Glutamatergic neuron (in vitro differentiated cells): ENCODE measurements around the gene SPAG17. TPM values are rescaled to one million over a fixed set of nuclear protein-coding genes. Genes with fewer than 3 reads are reported as not detected.

Experiments used
- DNase-seq: peaks from one replicate; pipeline ENCODE4 v3.0.0; 2022
- H3K27ac Mint-ChIP-seq: one replicate; pipeline ENCODE4 v1.8.0; 2020; ENCODE audit warnings: mild to moderate bottlenecking, mixed read lengths, inconsistent platforms; ENCODE audit not compliant: unreplicated experiment
- H3K27me3 Mint-ChIP-seq: one replicate; pipeline ENCODE4 v1.8.0; 2020; ENCODE audit warnings: mild to moderate bottlenecking, moderate library complexity, mixed read lengths, inconsistent platforms; ENCODE audit not compliant: unreplicated experiment
- H3K36me3 Mint-ChIP-seq: one replicate; pipeline ENCODE4 v1.8.0; 2020; ENCODE audit warnings: mild to moderate bottlenecking, mixed read lengths, inconsistent platforms; ENCODE audit not compliant: unreplicated experiment
- H3K4me1 Mint-ChIP-seq: one replicate; pipeline ENCODE4 v1.8.0; 2020; ENCODE audit warnings: mild to moderate bottlenecking, low read depth, mixed read lengths, inconsistent platforms; ENCODE audit not compliant: unreplicated experiment
- H3K4me3 Mint-ChIP-seq: one replicate; pipeline ENCODE4 v1.8.0; 2020; ENCODE audit warnings: mild to moderate bottlenecking, mixed read lengths, inconsistent platforms; ENCODE audit not compliant: unreplicated experiment
- H3K9me3 Mint-ChIP-seq: one replicate; pipeline ENCODE4 v1.8.0; 2020; ENCODE audit warnings: mild to moderate bottlenecking, moderate library complexity, mixed read lengths, inconsistent platforms; ENCODE audit not compliant: unreplicated experiment
- total RNA-seq: library from RNA; stranded (reverse); fragmentation: NEBNext Ultra II Directional; extraction: Animal tissue kit (Norgen Biotek cat#: 25700); gene quantifications from one replicate; pipeline ENCODE4 v1.2.1, GENCODE V29; 2021; ENCODE audit not compliant: unreplicated experiment
- TF ChIP-seq, protein P1 (sequence below): fragments of 200-600 bp; sonication (generic); IDR thresholded peaks from one replicate; pipeline ENCODE4 v1.5.0; 2021; ENCODE audit not compliant: partially characterized antibody, unreplicated experiment

Gene SPAG17
- total RNA-seq, 1 donor from 2014 or later = not detected

DNA sequence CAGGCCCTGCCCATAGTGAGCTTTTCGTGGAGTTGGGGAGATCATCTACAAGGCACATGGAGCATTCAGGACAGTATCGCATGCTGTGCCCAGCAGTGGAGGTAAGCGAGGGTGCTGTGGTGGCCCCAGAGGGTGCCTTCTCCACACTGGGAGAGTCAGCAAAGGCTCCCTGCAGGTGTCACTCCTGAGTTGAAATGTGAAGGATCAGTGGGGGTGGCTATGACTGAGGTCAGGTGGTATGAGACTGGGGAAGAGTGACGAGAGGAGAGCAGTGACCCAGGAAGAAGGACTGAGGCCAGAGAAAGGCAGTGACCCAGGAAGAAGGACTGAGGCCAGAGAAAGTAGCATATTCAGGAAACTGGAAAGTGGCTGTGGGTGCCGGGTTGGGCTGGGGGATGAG, 53.0 kb downstream of the SPAG17 start:
- Mint-ChIP-seq H3K27me3 (peaks cover 3% of the 10 kb centered on the region), H3K9me3 (no peaks in the 10 kb centered on the region), H3K4me3 (no peak overlapping the region), H3K27ac (no peak overlapping the region), H3K4me1 (no peaks in the 10 kb centered on the region), H3K36me3 (no peaks in the 10 kb centered on the region)
- no peak for DNase-seq
- TF ChIP-seq, protein P1, sequence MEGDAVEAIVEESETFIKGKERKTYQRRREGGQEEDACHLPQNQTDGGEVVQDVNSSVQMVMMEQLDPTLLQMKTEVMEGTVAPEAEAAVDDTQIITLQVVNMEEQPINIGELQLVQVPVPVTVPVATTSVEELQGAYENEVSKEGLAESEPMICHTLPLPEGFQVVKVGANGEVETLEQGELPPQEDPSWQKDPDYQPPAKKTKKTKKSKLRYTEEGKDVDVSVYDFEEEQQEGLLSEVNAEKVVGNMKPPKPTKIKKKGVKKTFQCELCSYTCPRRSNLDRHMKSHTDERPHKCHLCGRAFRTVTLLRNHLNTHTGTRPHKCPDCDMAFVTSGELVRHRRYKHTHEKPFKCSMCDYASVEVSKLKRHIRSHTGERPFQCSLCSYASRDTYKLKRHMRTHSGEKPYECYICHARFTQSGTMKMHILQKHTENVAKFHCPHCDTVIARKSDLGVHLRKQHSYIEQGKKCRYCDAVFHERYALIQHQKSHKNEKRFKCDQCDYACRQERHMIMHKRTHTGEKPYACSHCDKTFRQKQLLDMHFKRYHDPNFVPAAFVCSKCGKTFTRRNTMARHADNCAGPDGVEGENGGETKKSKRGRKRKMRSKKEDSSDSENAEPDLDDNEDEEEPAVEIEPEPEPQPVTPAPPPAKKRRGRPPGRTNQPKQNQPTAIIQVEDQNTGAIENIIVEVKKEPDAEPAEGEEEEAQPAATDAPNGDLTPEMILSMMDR = no peak

DNA sequence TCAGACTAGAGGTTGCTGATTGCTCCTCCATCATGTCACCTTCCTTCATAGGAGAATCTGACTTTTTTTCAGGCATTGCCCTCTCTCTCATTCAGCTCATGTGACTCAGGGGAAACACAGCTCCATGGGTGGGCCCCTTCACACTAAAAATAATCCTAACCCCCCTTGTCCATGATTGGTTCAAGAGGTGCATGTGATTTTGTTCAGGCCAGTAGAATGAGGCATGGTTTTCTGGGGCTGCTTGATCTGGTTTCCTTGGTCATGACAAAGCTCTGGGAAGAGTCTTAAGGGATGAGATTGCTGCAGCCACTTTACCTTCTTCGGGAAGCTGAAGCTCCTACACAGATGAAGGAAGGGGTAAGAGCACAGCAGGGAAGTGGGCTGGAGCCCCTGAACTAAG, 56.3 kb downstream of the SPAG17 start:
- no peaks in the 10 kb centered on the region for H3K36me3 Mint-ChIP-seq
- H3K27ac Mint-ChIP-seq = no peak overlapping the region
- no peaks in the 10 kb centered on the region for H3K9me3 Mint-ChIP-seq
- H3K4me1 Mint-ChIP-seq = no peaks in the 10 kb centered on the region
- TF ChIP-seq, protein P1 = no peak
- peaks cover 3% of the 10 kb centered on the region for H3K27me3 Mint-ChIP-seq
- H3K4me3 Mint-ChIP-seq = no peak overlapping the region
- DNase-seq = no peak

DNA sequence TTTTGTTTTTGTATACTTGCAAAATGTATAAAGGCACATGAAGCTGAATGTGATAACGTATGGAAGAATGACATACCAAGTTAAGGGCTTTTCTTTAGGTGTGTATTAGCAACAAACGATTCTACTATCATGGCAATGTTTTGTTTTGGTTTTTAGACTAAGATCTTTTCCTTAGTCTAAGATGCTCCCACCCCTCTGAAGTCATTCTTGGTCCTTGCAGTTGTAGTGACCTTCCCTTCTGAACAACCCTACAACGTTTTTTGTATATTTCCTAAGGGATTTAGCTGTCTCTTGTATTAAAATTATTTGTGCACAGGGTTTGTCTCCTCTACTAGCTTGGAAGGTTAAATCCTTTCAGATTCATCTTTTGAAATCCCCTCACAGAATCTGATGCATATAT, 61.0 kb downstream of the SPAG17 start:
- Mint-ChIP-seq H3K27me3 (peaks cover 2% of the 10 kb centered on the region), H3K36me3 (no peaks in the 10 kb centered on the region), H3K4me3 (no peak overlapping the region), H3K4me1 (no peaks in the 10 kb centered on the region), H3K27ac (no peak overlapping the region), H3K9me3 (no peaks in the 10 kb centered on the region)
- no peak for DNase-seq
- TF ChIP-seq, protein P1 = no peak

DNA sequence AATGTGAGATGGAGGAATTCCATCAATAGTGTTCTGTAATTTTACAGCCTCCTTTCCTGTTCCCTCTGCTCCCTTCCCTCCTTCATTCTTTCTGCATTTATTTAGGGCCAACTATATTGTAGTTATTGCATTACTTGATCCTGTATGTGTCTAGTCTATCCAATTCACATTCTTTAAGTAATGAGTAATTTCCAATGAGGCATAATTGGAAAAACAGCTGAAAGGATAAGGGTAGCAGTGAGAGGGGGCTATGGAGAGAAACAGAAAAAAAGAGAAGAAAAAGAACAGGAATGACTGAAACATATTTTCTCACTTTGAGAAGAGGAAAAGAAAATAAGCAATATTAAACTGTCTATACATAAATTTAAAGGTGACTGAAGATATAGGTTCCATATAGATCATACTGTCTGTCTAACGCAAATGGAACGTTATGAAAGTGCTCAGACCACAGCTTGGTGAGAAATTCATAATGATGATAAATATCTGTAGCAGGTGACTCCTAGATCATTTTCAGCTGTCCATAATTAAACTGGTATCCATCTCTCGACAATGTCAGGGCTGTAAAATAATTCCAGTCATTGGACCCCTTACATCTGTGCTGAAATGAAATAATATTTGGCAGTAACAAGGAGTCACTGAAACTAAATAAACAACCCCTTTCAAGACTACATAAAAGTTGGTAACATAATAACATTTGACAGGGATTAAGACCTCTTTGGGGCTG, 61.8 kb downstream of the SPAG17 start:
- H3K4me3 Mint-ChIP-seq = no peak overlapping the region
- no peaks in the 10 kb centered on the region for H3K4me1 Mint-ChIP-seq
- no peaks in the 10 kb centered on the region for H3K36me3 Mint-ChIP-seq
- peaks cover 2% of the 10 kb centered on the region for H3K27me3 Mint-ChIP-seq
- no peaks in the 10 kb centered on the region for H3K9me3 Mint-ChIP-seq
- no peak for DNase-seq
- H3K27ac Mint-ChIP-seq = no peak overlapping the region
- TF ChIP-seq, protein P1 = no peak

DNA sequence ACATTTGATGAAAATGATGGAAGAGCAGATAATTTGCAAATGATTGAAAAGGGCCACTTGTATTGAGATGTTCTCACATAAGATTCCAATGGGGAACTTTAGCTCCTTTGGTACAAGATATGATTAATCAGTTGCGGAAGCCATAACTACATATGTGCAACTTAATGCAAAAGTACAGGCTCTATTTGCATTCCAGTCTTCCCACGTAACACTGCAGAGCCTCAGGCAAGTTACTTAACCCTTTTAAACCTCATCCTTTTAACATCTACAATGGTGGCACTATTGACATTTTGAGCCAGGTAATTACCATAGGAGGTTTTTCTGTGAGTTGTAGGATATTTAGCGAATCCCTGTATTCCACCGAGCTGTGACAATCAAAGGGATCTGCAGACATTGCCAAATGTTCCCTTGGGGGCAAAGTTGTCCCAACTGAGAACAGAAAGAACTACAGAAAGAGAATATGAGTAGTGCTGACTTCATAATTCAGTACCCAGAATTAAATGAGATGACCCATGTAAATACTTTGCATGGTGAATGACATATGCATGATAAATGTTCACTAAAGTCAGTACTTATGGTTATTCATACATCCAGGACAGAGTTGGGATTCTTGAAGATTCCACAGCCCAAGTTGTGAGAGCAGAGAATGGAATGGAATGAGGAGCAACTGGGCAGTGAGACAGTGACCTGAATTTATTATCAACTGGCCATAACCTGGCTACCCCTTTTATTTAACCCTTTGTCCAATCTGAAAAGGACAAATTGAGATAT, 62.6 kb downstream of the SPAG17 start:
- TF ChIP-seq, protein P1 = no peak
- Mint-ChIP-seq H3K4me1 (no peaks in the 10 kb centered on the region), H3K36me3 (no peaks in the 10 kb centered on the region), H3K9me3 (no peaks in the 10 kb centered on the region), H3K27ac (no peak overlapping the region), H3K27me3 (peaks cover 2% of the 10 kb centered on the region), H3K4me3 (no peak overlapping the region)
- DNase-seq = no peak
